Trophoblast cell (in vitro differentiated cells and primary cell): ENCODE measurements around the gene XYLT2.

Experiments used
- DNase-seq, 2 donors: peaks; one replicate each; pipeline ENCODE4 v3.0.0-alpha.2; 2016
- H2AFZ ChIP-seq: 2 replicates; pipeline ENCODE4 v1.6.1; 2013; ENCODE audit warnings: low read length, moderate library complexity, mild to moderate bottlenecking; ENCODE audit not compliant: insufficient read depth, poor library complexity
- H2AK5ac ChIP-seq: 2 replicates; pipeline ENCODE4 v1.6.1; 2013; ENCODE audit warnings: mild to moderate bottlenecking, low read length
- H2BK120ac ChIP-seq: 2 replicates; pipeline ENCODE4 v1.6.1; 2013; ENCODE audit warnings: low read length, mild to moderate bottlenecking, moderate library complexity; ENCODE audit not compliant: insufficient read depth, poor library complexity
- H2BK12ac ChIP-seq: 2 replicates; pipeline ENCODE4 v1.6.1; 2013; ENCODE audit warnings: mild to moderate bottlenecking, low read length, moderate library complexity
- H2BK5ac ChIP-seq: 2 replicates; pipeline ENCODE4 v1.6.1; 2013; ENCODE audit warnings: low read length, low read depth, moderate library complexity, mild to moderate bottlenecking; ENCODE audit not compliant: poor library complexity
- H3K14ac ChIP-seq: 2 replicates; pipeline ENCODE4 v1.6.1; 2013; ENCODE audit warnings: mild to moderate bottlenecking, low read length
- H3K18ac ChIP-seq: 2 replicates; pipeline ENCODE4 v1.6.1; 2013; ENCODE audit warnings: mild to moderate bottlenecking, low read length
- H3K23ac ChIP-seq: 2 replicates; pipeline ENCODE4 v1.6.1; 2013; ENCODE audit warnings: low read length
- H3K27ac ChIP-seq: 2 replicates; pipeline ENCODE4 v1.5.1; 2013; ENCODE audit warnings: low read depth, mild to moderate bottlenecking, inconsistent platforms, low read length, moderate library complexity
- H3K27me3 ChIP-seq: 2 replicates; pipeline ENCODE4 v1.6.1; 2013; ENCODE audit warnings: inconsistent platforms, mild to moderate bottlenecking, low read length, moderate library complexity; ENCODE audit not compliant: insufficient read depth
- H3K36me3 ChIP-seq, 2 experiments: 1 replicate in 1 of 2; 2 replicates in 1 of 2; pipeline ENCODE4 v1.6.1; 2013; ENCODE audit warnings: low read length in 2 of 2, mild to moderate bottlenecking in 2 of 2, moderate library complexity in 1 of 2; ENCODE audit not compliant: insufficient read depth in 2 of 2, control insufficient read depth in 1 of 2
- H3K4ac ChIP-seq: 2 replicates; pipeline ENCODE4 v1.6.1; 2013; ENCODE audit warnings: low read depth, mild to moderate bottlenecking, low read length, moderate library complexity
- H3K4me1 ChIP-seq, 2 experiments: 1 replicate in 1 of 2; 2 replicates in 1 of 2; pipeline ENCODE4 v1.6.1; 2013; ENCODE audit warnings: low read length in 2 of 2, mild to moderate bottlenecking in 2 of 2, moderate library complexity in 1 of 2; ENCODE audit not compliant: insufficient read depth in 2 of 2, control insufficient read depth in 1 of 2
- H3K4me2 ChIP-seq: 2 replicates; pipeline ENCODE4 v1.6.1; 2013; ENCODE audit warnings: inconsistent platforms, mild to moderate bottlenecking, low read length, moderate library complexity
- H3K4me3 ChIP-seq: 2 replicates; pipeline ENCODE4 v1.5.1; 2013; ENCODE audit warnings: mild to moderate bottlenecking, low read depth, low read length, inconsistent platforms
- H3K79me1 ChIP-seq: one replicate; pipeline ENCODE4 v1.6.1; 2013; ENCODE audit warnings: low read length
- H3K79me2 ChIP-seq: 2 replicates; pipeline ENCODE4 v1.6.1; 2013; ENCODE audit warnings: low read length, mild to moderate bottlenecking; ENCODE audit not compliant: control insufficient read depth, insufficient read depth, poor library complexity
- H3K9ac ChIP-seq: 2 replicates; pipeline ENCODE4 v1.6.1; 2013; ENCODE audit warnings: mild to moderate bottlenecking, low read length
- H3K9me3 ChIP-seq: 2 replicates; pipeline ENCODE4 v1.6.1; 2013; ENCODE audit warnings: low read depth, mild to moderate bottlenecking, control low read depth, inconsistent platforms, low read length; ENCODE audit not compliant: insufficient read depth
- H4K12ac ChIP-seq: 2 replicates; pipeline ENCODE4 v1.6.1; 2013; ENCODE audit warnings: low read depth, mild to moderate bottlenecking, low read length, moderate library complexity
- H4K8ac ChIP-seq: 2 replicates; pipeline ENCODE4 v1.6.1; 2013; ENCODE audit warnings: low read depth, mild to moderate bottlenecking, low read length, moderate library complexity
- H4K91ac ChIP-seq: one replicate; pipeline ENCODE4 v1.6.1; 2013; ENCODE audit warnings: low read depth, mild to moderate bottlenecking, low read length, moderate library complexity
- WGBS: extraction: QIAGEN DNeasy Blood & Tissue Kit; methylation state at CpG from one replicate; pipeline ENCODE4 v1.1.7; 2013; ENCODE audit warnings: missing lambda C conversion rate; ENCODE audit not compliant: insufficient read length, insufficient coverage; ENCODE audit errors: extremely low coverage; 5-methylcytosine and 5-hydroxymethylcytosine counted together

Gene XYLT2

DNA sequence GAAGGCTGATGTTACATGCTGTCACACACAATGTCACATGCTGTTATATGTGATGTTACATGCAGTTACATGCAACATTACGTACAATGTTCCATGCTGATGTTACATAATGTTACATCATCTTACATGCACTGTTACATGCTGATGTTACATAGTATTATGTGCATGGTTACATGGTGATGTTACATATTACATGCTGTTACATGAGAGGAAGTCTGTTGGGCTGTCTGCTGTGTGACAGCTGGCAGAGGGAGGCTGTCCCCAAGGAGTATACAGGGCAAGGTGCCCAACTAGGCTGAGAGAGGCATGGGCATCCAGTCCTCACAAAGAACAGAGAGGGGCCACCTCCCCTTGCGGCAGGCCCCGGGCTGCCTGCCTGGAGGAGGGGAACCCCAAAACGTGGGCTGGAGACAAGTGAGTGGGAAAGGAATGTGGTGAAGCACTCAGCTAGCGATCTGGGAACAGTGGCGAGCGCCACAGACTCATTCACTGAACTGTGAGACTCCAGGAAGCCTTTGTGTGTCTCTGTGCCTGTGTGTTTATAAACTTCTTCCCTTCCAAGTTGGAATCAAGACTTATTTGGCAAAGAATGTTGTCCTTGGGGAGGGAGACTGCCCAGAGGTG is 41.0 kb upstream of the XYLT2 start:
- Histone ChIP-seq H2BK5ac (no peak overlapping the region), H4K8ac (no peak overlapping the region), H3K4me3 (no peak overlapping the region), H2AFZ (no peak overlapping the region), H2AK5ac (no peak overlapping the region), H3K18ac (no peak overlapping the region), H3K27ac (no peak overlapping the region), H3K4ac (no peak overlapping the region), H3K23ac (no peak overlapping the region), H2BK12ac (no peak overlapping the region), H3K9me3 (no peaks in the 10 kb centered on the region), H3K79me1 (no peaks in the 10 kb centered on the region), H3K14ac (no peak overlapping the region), H3K36me3 (no peaks in the 10 kb centered on the region), H3K79me2 (no peaks in the 10 kb centered on the region), H4K12ac (no peak overlapping the region), H3K4me2 (no peak overlapping the region), H3K27me3 (no peaks in the 10 kb centered on the region), H3K9ac (no peak overlapping the region), H3K4me1 (no peaks in the 10 kb centered on the region), H4K91ac (no peak overlapping the region), H2BK120ac (no peak overlapping the region)
- DNase-seq = no peak
- WGBS = no CpG with 5 or more reads among the region's 7 CpGs

DNA sequence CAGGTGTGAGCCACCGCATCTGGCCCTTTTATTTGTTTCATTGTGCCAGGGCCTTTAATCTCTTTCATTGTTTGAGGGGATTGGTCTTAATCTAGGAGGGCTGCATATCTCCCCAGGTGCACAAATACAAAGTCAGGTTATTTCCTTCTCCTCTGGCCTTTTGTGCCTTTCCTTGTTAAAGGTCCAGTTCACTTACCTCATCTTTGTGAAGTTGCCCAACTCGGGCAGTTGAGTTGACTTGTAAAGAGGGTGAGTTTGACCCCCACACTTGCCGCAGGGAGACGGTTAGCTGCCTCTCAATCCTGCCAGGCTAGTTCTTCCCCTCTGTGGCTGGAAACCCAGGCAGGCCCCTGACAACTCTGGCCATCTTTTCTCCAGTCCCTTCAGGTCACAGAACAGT is 38.3 kb upstream of the XYLT2 start:
- Histone ChIP-seq H3K4me2 (no peak overlapping the region), H3K79me2 (no peaks in the 10 kb centered on the region), H3K23ac (no peak overlapping the region), H3K27ac (no peak overlapping the region), H3K18ac (no peak overlapping the region), H3K4me1 (no peaks in the 10 kb centered on the region), H3K9me3 (no peaks in the 10 kb centered on the region), H2AK5ac (no peak overlapping the region), H3K14ac (no peak overlapping the region), H4K12ac (no peak overlapping the region), H2BK5ac (no peak overlapping the region), H3K27me3 (no peaks in the 10 kb centered on the region), H3K4me3 (no peak overlapping the region), H3K4ac (no peak overlapping the region), H4K91ac (no peak overlapping the region), H2BK120ac (no peak overlapping the region), H3K79me1 (no peaks in the 10 kb centered on the region), H3K9ac (no peak overlapping the region), H3K36me3 (no peaks in the 10 kb centered on the region), H4K8ac (no peak overlapping the region), H2BK12ac (no peak overlapping the region), H2AFZ (no peak overlapping the region)
- no peak for DNase-seq
- no CpG with 5 or more reads among the region's 4 CpGs for WGBS

DNA sequence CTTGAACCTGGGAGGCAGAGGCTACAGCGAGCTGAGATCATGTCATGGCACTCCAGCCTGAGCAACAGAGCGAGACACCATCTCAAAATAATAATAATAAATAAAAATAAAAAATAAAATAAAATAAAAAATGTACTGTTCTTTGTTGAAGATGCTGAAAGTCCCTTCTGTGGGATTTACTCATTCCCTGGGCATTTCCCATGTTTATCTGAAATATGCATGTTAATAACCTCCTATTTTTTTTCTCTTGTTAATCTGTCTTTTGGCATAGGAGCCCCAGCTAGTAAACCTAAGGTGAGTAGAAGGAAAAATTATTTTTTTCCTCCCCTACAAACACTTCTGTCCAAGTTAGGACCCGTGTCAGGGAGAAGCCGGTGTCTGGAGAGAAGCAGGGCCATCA is 37.3 kb upstream of the XYLT2 start:
- Histone ChIP-seq H2AK5ac (no peak overlapping the region), H3K4ac (no peak overlapping the region), H2BK120ac (no peak overlapping the region), H4K91ac (no peak overlapping the region), H4K12ac (no peak overlapping the region), H2BK5ac (no peak overlapping the region), H3K18ac (no peak overlapping the region), H2AFZ (no peak overlapping the region), H3K27ac (no peak overlapping the region), H3K79me1 (no peaks in the 10 kb centered on the region), H3K4me2 (no peak overlapping the region), H3K14ac (no peak overlapping the region), H3K23ac (no peak overlapping the region), H2BK12ac (no peak overlapping the region), H3K79me2 (no peaks in the 10 kb centered on the region), H3K36me3 (no peaks in the 10 kb centered on the region), H3K4me1 (no peaks in the 10 kb centered on the region), H3K27me3 (no peaks in the 10 kb centered on the region), H3K9me3 (no peaks in the 10 kb centered on the region), H4K8ac (no peak overlapping the region), H3K9ac (no peak overlapping the region), H3K4me3 (no peak overlapping the region)
- WGBS = no CpG with 5 or more reads among the region's 4 CpGs
- DNase-seq = no peak

DNA sequence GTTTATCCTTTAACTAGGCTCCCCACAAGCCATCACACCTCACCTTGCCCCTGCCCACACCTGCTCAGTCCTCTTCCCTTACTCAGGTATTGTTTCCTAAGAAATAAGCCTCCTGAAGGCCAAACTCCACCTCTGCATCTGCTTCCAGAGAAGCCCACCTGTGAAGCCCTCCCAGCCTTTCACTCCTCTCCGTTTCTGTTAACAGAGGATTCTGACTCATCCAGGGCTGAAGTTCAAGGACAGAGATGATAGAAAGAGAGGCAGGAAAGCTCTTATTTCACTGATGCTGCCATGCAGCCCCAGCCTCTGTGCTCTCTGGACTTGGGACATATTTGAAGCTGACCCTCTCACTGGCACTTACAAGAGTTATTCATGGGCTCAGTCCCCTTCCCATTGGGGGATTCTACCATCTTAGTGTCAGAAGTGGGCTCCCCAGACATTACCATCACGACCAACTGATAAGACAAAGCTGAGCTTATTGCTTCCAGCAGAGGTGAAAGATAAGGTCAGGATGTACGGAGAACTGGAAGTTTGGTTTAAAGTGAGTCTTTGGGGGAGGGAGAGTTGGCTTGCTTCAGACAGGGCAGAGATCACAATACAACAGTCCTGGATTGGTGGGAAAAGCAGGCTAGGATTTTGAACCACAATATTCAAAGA is 35.3 kb upstream of the XYLT2 start:
- no CpG with 5 or more reads among the region's 3 CpGs for WGBS
- Histone ChIP-seq H2BK12ac (no peak overlapping the region), H3K14ac (no peak overlapping the region), H2AK5ac (no peak overlapping the region), H2BK5ac (no peak overlapping the region), H3K79me1 (no peaks in the 10 kb centered on the region), H3K4me2 (no peak overlapping the region), H3K36me3 (no peaks in the 10 kb centered on the region), H4K91ac (no peak overlapping the region), H3K9ac (no peak overlapping the region), H3K4me1 (no peaks in the 10 kb centered on the region), H4K12ac (no peak overlapping the region), H4K8ac (no peak overlapping the region), H3K23ac (no peak overlapping the region), H2AFZ (no peak overlapping the region), H3K18ac (no peak overlapping the region), H3K4me3 (no peak overlapping the region), H3K9me3 (no peaks in the 10 kb centered on the region), H2BK120ac (no peak overlapping the region), H3K79me2 (no peaks in the 10 kb centered on the region), H3K27me3 (no peaks in the 10 kb centered on the region), H3K27ac (no peak overlapping the region), H3K4ac (no peak overlapping the region)
- DNase-seq = no peak
